ENCODE measurements around the gene TMC1. TPM values are rescaled to one million over a fixed set of nuclear protein-coding genes. Genes with fewer than 3 reads are reported as not detected.
"Not testable (repeated sequence)": the region's sequence is repeated elsewhere in the genome, so short reads cannot be mapped to it uniquely, and the experiment has no call there.

Gene TMC1
- total RNA-seq, 2 donors from 2014 or later = not detected

DNA sequence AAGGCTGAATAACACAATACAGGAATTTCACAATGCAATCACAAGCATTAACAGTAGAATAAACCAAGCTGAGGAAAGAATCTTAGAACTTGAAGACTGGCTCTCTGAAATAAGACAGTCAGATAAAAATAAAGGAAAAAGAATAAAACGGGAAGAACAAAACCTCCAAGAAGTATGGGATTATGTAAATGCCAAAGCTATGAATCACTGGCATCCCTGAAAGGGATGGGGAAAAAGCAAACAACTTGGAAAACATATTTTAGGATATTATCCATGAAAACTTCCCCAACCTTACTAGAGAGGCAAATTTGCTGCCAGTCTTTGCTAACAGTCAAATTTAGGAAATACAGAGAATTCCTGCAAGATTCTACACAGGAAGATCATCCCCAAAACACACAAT is 273.5 kb downstream of the TMC1 start:
- DNase-seq (no peak), ATAC-seq (no peak)
- peaks cover 17% of the 10 kb centered on the region for H3K27me3 Mint-ChIP-seq
- no peaks in the 10 kb centered on the region for H3K9me3 ChIP-seq (ENCODE audit: control insufficient read depth, low read length, poor library complexity, severe bottlenecking)
- H3K4me3 Mint-ChIP-seq = no peak overlapping the region
- no peak overlapping the region for H3K27ac Mint-ChIP-seq
- H3K36me3 Mint-ChIP-seq (ENCODE audit: low read depth) = no peaks in the 10 kb centered on the region
- H3K4me1 Mint-ChIP-seq = peaks cover 3% of the 10 kb centered on the region

DNA sequence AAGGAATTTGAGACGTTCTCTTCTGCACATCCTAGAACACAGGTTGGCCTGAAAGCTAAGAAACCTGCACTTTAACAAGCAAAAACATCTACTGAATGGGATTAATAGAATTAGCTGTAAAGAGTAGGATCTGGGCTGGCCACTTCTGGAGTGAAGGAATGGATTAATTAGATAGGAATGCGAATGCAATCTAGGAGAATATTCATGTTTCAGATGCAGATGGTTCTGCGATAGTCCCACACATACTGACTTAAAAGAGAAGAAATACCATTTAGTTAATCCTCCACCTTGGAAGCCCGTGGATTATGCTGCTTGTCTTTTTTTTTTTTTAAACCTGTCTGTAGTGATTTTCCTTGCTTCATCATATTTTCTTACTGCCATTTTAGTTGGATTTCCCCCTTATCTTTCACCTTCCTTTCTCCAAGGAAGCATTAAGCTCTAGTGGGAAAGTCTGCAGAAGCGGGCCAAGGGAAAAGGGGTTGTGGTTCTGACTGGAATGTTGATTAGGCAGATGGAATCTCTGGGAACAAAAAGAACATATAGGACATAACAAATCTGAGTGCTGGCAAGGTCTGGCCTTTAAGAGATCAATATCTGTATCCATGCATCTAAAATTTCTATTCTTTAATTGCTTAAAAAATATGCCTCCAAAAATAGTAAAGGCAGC is 279.1 kb downstream of the TMC1 start:
- Mint-ChIP-seq H3K27me3 (peaks cover 5% of the 10 kb centered on the region), H3K36me3 (ENCODE audit: low read depth) (no peaks in the 10 kb centered on the region), H3K27ac (no peak overlapping the region), H3K4me1 (no peaks in the 10 kb centered on the region), H3K4me3 (no peak overlapping the region)
- no peak for ATAC-seq
- no peaks in the 10 kb centered on the region for H3K9me3 ChIP-seq (ENCODE audit: control insufficient read depth, low read length, poor library complexity, severe bottlenecking)
- DNase-seq = no peak

DNA sequence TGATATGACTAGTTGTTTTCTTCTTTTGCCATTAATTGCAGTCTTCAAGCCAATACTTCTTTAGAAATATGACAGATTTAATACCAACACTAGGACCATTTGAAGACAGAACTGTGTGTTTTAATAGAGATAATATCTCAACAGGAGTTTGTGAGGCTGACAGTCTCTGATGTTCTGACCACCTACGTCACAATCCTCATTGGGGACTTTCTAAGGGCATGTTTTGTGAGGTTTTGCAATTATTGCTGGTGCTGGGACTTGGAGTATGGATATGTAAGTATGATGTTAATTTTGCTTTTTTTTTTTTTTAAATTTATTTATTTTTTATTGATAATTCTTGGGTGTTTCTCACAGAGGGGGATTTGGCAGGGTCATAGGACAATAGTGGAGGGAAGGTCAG is 283.8 kb downstream of the TMC1 start:
- ATAC-seq (no peak), DNase-seq (no peak)
- peaks cover 2% of the 10 kb centered on the region for H3K36me3 Mint-ChIP-seq (ENCODE audit: low read depth)
- no peaks in the 10 kb centered on the region for H3K4me1 Mint-ChIP-seq
- H3K27me3 Mint-ChIP-seq = no peaks in the 10 kb centered on the region
- H3K9me3 ChIP-seq (ENCODE audit: control insufficient read depth, low read length, poor library complexity, severe bottlenecking) = no peaks in the 10 kb centered on the region
- H3K4me3 Mint-ChIP-seq = no peak overlapping the region
- no peak overlapping the region for H3K27ac Mint-ChIP-seq

DNA sequence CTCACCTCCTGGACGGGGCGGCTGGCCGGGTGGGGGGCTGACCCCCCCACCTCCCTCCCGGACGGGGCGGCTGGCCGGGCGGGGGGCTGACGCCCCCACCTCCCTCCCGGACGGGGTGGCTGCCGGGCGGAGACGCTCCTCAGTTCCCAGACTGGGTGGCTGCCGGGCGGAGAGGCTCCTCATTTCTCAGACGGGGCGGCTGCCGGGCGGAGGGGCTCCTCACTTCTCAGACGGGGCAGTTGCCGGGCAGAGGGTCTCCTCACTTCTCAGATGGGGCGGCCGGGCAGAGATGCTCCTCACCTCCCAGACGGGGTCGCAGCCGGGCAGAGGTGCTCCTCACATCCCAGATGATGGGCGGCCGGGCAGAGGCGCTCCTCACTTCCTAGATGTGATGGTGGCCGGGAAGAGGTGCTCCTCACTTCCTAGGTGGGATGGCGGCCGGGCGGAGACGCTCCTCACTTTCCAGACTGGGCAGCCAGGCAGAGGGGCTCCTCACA is 285.0 kb downstream of the TMC1 start:
- H3K27me3 Mint-ChIP-seq; H3K27ac Mint-ChIP-seq; H3K36me3 Mint-ChIP-seq (ENCODE audit: low read depth); DNase-seq; ATAC-seq; H3K4me3 Mint-ChIP-seq; H3K9me3 ChIP-seq (ENCODE audit: control insufficient read depth, low read length, poor library complexity, severe bottlenecking); H3K4me1 Mint-ChIP-seq: not testable (repeated sequence)

DNA sequence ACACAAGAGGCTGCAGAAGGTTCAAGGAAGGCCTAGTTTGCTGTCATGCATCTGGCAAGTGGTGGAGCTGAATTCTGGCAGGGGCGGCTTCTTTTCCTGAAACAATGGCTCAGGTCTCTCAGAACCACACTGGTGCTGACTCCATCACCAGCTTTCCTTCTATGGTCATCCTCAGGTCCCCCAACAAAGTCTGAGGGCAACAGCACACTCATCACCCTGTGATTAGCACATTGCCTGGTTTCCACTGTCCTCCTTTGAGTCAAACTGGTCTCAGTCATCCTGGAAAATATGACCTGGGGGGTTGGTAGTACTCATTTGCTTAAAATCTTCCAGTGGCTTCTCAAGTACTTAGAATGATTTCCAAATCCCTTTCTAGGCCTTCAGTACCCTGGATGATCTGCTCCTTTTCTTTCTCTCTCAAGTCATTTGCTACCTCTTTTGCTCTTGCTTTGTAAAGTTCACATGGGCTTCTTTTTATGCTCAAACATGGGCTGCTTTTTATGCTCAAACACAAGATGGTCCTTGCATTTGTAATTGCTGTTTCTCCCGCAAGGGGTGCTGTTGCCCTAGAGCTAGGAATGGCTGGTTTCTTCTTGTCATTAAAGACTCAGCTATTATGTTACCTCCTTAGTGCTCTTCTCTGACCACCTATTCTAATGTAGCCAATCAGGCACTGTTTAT is 286.5 kb downstream of the TMC1 start:
- ATAC-seq = no peak
- no peaks in the 10 kb centered on the region for H3K9me3 ChIP-seq (ENCODE audit: control insufficient read depth, low read length, poor library complexity, severe bottlenecking)
- H3K27ac Mint-ChIP-seq = no peak overlapping the region
- no peaks in the 10 kb centered on the region for H3K27me3 Mint-ChIP-seq
- no peaks in the 10 kb centered on the region for H3K4me1 Mint-ChIP-seq
- H3K4me3 Mint-ChIP-seq = no peak overlapping the region
- no peak for DNase-seq
- peaks cover 2% of the 10 kb centered on the region for H3K36me3 Mint-ChIP-seq (ENCODE audit: low read depth)

DNA sequence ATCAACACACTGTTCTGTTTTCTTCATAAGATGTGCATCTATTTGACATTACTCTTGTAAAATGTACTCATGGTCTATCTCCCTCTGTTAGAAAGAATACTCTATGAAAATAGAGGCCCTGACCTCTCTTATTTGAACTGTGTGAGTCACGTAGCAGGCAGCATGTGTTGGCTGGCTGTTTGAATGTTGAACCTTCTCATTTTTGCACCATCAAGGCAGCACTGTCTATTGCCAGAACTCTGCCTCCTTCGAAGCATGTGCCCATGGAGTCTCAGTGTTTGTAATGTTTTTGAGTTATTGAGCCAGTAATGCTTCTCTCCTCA is 287.0 kb downstream of the TMC1 start:
- Mint-ChIP-seq H3K36me3 (ENCODE audit: low read depth) (peaks cover 2% of the 10 kb centered on the region), H3K27ac (no peak overlapping the region), H3K4me3 (no peak overlapping the region), H3K27me3 (no peaks in the 10 kb centered on the region), H3K4me1 (no peaks in the 10 kb centered on the region)
- H3K9me3 ChIP-seq (ENCODE audit: control insufficient read depth, low read length, poor library complexity, severe bottlenecking) = no peaks in the 10 kb centered on the region
- DNase-seq (no peak), ATAC-seq (no peak)

DNA sequence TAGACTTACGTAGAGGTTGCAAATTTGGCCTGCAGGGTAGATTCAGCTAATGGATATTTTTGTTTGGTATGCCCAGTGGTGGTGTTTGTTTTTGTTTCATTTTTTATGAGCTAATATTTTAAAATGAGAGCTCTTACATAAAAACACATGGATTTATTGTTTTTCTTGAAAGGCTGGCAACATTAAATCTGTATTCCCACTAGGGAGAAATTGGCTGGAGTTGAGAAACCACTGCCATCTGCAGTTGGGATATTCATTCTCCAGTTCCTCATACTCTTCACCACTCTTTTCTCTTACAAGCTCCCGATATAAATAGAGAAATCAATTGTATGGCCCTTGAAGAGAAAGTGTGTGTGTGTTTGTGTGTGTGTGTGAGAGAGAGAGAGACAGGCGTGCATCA is 288.2 kb downstream of the TMC1 start:
- peaks cover 4% of the 10 kb centered on the region for H3K27me3 Mint-ChIP-seq
- ATAC-seq (no peak), DNase-seq (no peak)
- no peak overlapping the region for H3K27ac Mint-ChIP-seq
- H3K36me3 Mint-ChIP-seq (ENCODE audit: low read depth) = peaks cover 2% of the 10 kb centered on the region
- no peak overlapping the region for H3K4me3 Mint-ChIP-seq
- no peaks in the 10 kb centered on the region for H3K9me3 ChIP-seq (ENCODE audit: control insufficient read depth, low read length, poor library complexity, severe bottlenecking)
- H3K4me1 Mint-ChIP-seq = no peaks in the 10 kb centered on the region

DNA sequence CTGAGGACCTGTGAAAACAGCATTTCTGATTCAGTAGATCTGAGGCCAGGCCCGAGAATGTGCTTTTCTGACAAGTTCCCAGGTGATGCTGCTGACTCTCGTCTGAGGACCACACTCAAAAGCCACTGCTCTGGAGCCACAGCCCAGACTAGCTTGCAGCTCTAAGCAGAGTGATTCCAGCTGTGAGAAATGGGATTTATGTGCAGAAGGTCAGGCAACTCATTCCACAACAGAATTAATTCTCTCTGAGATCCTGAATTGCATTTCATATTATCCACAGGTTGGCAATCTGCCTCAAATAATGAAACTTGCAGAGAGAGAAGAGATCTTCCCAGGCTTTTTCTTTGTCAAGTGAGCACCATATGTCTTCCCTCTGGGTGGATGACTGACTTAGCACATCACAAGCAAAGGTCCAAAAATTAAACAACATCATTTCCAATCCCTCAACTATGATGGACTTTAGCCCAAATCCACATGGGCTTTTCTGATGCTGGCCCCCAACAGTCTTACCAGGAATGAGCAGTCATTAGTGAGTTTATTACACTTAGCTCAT is 291.2 kb downstream of the TMC1 start:
- no peak overlapping the region for H3K4me3 Mint-ChIP-seq
- peaks cover 2% of the 10 kb centered on the region for H3K36me3 Mint-ChIP-seq (ENCODE audit: low read depth)
- H3K4me1 Mint-ChIP-seq = no peaks in the 10 kb centered on the region
- no peak for ATAC-seq
- no peak overlapping the region for H3K27ac Mint-ChIP-seq
- peaks cover 10% of the 10 kb centered on the region for H3K27me3 Mint-ChIP-seq
- no peak for DNase-seq
- no peaks in the 10 kb centered on the region for H3K9me3 ChIP-seq (ENCODE audit: control insufficient read depth, low read length, poor library complexity, severe bottlenecking)

DNA sequence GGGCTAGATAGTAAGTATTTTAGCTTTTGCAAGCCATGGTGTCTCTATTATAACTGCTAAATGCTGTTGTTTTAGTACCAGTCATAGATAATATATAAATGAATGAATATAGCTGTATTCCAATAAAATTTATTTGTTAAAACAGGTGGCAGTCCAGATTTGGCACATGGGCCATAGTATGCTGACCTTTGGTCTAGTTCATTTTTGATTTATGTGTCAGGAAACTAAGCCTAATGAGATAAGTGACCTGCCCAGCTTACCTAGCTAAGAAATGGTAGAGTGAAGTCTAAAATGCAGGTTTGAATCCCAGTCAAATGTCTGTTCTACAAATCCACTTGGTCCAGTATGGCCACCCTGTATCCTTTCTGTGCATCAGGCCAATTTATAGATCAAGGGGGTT is 292.1 kb downstream of the TMC1 start:
- H3K4me3 Mint-ChIP-seq = no peak overlapping the region
- ATAC-seq (no peak), DNase-seq (no peak)
- H3K9me3 ChIP-seq (ENCODE audit: control insufficient read depth, low read length, poor library complexity, severe bottlenecking) = no peaks in the 10 kb centered on the region
- H3K4me1 Mint-ChIP-seq = no peaks in the 10 kb centered on the region
- peaks cover 17% of the 10 kb centered on the region for H3K27me3 Mint-ChIP-seq
- H3K36me3 Mint-ChIP-seq (ENCODE audit: low read depth) = peaks cover 2% of the 10 kb centered on the region
- H3K27ac Mint-ChIP-seq = no peak overlapping the region

DNA sequence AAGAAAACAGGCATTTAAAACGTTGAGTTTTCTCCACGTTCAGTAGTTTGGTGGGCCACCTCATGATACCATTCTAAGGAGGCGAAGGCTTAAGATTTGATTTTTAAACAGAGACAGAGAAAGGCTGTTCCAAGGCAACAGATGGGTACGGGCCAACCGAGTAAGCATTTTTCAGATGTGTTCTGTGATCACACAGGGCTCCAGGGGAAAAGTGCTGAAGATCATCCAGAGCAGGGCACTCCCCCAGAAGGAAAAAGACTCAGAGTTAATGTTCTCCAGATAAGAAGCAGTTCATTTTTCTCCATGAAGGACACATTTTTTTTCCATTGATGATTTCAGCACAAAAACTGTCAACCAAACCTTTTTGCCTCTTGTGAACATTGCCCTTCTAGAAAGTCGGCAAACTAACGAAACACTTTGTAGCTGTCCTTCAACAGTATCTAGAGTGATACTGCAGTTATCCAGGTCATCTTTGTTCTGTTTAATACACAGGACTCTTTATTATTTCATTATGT is 292.7 kb downstream of the TMC1 start:
- H3K27me3 Mint-ChIP-seq = peaks cover 17% of the 10 kb centered on the region
- H3K36me3 Mint-ChIP-seq (ENCODE audit: low read depth) = peaks cover 2% of the 10 kb centered on the region

DNA sequence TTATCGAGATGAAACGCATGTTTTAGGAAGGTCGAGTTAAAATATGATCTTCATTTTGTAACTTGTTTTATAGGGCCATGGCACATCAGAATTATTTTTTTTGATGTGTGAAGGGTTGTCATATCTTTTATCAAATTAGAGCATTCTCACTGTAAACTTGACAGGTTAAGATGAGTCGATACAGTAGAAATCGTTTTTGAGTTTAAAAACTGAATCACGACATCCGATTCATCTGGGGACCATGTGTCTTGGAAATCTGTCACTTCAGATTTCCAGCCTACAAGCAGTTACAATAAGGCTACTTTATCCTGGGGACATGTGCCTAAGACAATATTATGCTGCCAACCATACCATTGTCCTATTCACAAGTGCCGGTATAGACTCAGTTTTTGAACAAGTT is 295.3 kb downstream of the TMC1 start:
- Mint-ChIP-seq H3K4me3 (no peak overlapping the region), H3K27me3 (peaks cover 17% of the 10 kb centered on the region), H3K27ac (no peak overlapping the region), H3K4me1 (no peaks in the 10 kb centered on the region), H3K36me3 (ENCODE audit: low read depth) (no peaks in the 10 kb centered on the region)
- no peak for ATAC-seq
- DNase-seq = no peak
- H3K9me3 ChIP-seq (ENCODE audit: control insufficient read depth, low read length, poor library complexity, severe bottlenecking) = no peaks in the 10 kb centered on the region

More for the DNA sequence above, 292.7 kb downstream of the TMC1 start:
- Mint-ChIP-seq H3K4me1 (no peaks in the 10 kb centered on the region), H3K4me3 (no peak overlapping the region), H3K27ac (no peak overlapping the region)
- ATAC-seq (no peak), DNase-seq (no peak)
- no peaks in the 10 kb centered on the region for H3K9me3 ChIP-seq (ENCODE audit: control insufficient read depth, low read length, poor library complexity, severe bottlenecking)

DNA sequence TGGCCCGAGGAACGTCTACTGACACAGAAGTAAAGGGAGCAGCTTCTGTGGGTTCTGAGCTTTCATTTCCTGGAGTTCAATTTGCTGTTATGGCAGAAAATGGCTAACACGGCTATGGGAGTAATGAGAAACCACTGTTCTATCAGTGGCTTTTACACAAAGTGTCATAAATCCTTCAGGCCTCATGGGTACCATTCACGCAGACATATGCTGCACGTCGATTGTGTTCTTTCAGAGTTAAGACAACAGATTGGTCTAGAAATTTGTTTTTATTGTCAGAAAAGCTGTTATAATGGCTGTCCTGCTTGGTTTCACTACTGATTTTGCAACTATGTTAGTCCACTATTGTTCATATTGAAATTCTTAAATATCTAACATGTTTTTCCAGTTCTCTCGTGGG is 296.0 kb downstream of the TMC1 start:
- ATAC-seq = no peak
- H3K36me3 Mint-ChIP-seq (ENCODE audit: low read depth) = no peaks in the 10 kb centered on the region
- H3K4me3 Mint-ChIP-seq = no peak overlapping the region
- no peak overlapping the region for H3K27ac Mint-ChIP-seq
- peaks cover 2% of the 10 kb centered on the region for H3K4me1 Mint-ChIP-seq
- H3K27me3 Mint-ChIP-seq = peaks cover 22% of the 10 kb centered on the region
- H3K9me3 ChIP-seq (ENCODE audit: control insufficient read depth, low read length, poor library complexity, severe bottlenecking) = no peaks in the 10 kb centered on the region
- DNase-seq = no peak

DNA sequence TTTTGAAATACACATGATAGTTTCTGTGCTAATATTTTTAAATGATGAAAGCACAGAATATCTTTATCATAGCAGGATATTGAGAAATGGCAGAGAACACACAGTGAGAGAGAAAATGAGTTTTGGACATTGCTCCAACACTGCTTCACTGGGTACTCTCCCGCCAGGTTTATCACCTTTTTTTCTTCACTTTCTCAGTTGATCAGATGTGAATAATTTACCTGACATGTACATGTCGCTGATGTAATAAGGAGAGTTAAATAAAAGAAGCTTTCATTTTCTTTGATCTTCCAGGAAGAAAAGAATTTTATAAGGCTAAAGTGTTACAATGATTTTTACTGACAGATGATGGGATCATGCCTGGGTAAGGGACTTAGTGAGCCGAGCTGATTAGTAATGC is 297.0 kb downstream of the TMC1 start:
- no peak overlapping the region for H3K27ac Mint-ChIP-seq
- H3K27me3 Mint-ChIP-seq = peaks cover 23% of the 10 kb centered on the region
- no peak overlapping the region for H3K4me3 Mint-ChIP-seq
- ATAC-seq = no peak
- no peaks in the 10 kb centered on the region for H3K9me3 ChIP-seq (ENCODE audit: control insufficient read depth, low read length, poor library complexity, severe bottlenecking)
- DNase-seq = no peak
- no peaks in the 10 kb centered on the region for H3K36me3 Mint-ChIP-seq (ENCODE audit: low read depth)
- H3K4me1 Mint-ChIP-seq = peaks cover 2% of the 10 kb centered on the region

DNA sequence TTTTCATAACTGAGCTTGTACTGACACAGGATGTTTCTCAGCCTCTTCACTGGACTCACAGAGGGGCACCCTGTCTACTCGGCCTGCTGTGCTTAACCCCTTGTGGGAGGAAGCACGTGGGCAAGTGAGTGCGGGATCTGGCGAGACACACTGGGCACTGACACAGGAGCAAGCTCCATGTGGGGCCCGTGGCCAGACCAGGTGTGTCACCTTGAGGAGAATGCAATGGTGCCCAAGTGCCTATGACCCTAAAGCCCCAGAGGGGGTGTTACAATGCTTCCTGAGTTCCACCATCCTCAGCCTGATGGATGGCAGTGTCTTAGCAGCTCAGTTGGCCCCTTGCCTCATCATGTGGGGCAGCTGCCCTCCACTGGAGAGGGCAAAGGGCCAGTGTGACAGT is 302.6 kb downstream of the TMC1 start:
- no peaks in the 10 kb centered on the region for H3K36me3 Mint-ChIP-seq (ENCODE audit: low read depth)
- H3K27ac Mint-ChIP-seq = no peak overlapping the region
- peaks cover 14% of the 10 kb centered on the region for H3K27me3 Mint-ChIP-seq
- no peak for ATAC-seq
- DNase-seq = no peak
- H3K9me3 ChIP-seq (ENCODE audit: control insufficient read depth, low read length, poor library complexity, severe bottlenecking) = no peaks in the 10 kb centered on the region
- H3K4me3 Mint-ChIP-seq = no peak overlapping the region
- peaks cover 2% of the 10 kb centered on the region for H3K4me1 Mint-ChIP-seq
